Gastroesophageal sphincter (tissue), 3 donors: ENCODE measurements around the gene RAN.

ENCODE experiments used
- CTCF ChIP-seq, 4 experiments: fragments of 200-600 bp in 2 of 4; fragments of 450-650 bp in 2 of 4; sonication (generic) in 1 of 4; IDR thresholded peaks; one replicate each; pipeline ENCODE4 v1.5.1; 2017 to 2019; ENCODE audit warnings: antibody characterized with exemption in 4 of 4, mild to moderate bottlenecking in 2 of 4, moderate library complexity in 2 of 4
- EP300 ChIP-seq: sonication (generic); formaldehyde crosslinking; IDR thresholded peaks from one replicate; pipeline ENCODE4 v1.6.1; 2017; ENCODE audit warnings: antibody characterized with exemption, mild to moderate bottlenecking
- POLR2A ChIP-seq, 2 donors: fragments of 450-650 bp; IDR thresholded peaks; one replicate each; pipeline ENCODE4 v1.6.1; 2017; ENCODE audit warnings: antibody characterized with exemption in 2 of 2, mild to moderate bottlenecking in 2 of 2, moderate library complexity in 1 of 2

- TF ChIP-seq CTCF (IDR thresholded peaks at IDR 0.05), result no peak
- no peak for TF ChIP-seq EP300
- no peak for TF ChIP-seq POLR2A (IDR thresholded peaks at IDR 0.05)
These were observed 1.4 kb downstream of the RAN start for GRCh38 chr12:130873106-130873795.
